Activated gamma-delta T cell treated with anti-CD3 and anti-CD28 coated beads, Interleukin-2, amount 50 U/mL, for 16 hours (primary cell): Measurements from ENCODE around the gene NEK7.
"Not testable (repeated sequence)": the region's sequence is repeated elsewhere in the genome, so short reads cannot be mapped to it uniquely, and the experiment has no call there.

ENCODE experiments used
- DNase-seq: peaks from one replicate; pipeline ENCODE4 v3.0.0-alpha.2; 2020; ENCODE audit warnings: low read depth

Gene NEK7

GRCh38 chr1:198205016-198205684, 48.4 kb downstream of the NEK7 start:
- DNase-seq = no peak

GRCh38 chr1:198206292-198206691, 49.5 kb downstream of the NEK7 start:
- no peak for DNase-seq

- no peak for DNase-seq
Observed at GRCh38 chr1:198211696-198212095, 54.9 kb downstream of the NEK7 start.

GRCh38 chr1:198212126-198212525, 55.3 kb downstream of the NEK7 start:
- DNase-seq = no peak

- DNase-seq = no peak
Observed at GRCh38 chr1:198212675-198213074, 55.9 kb downstream of the NEK7 start.

GRCh38 chr1:198214924-198215323, 58.1 kb downstream of the NEK7 start:
- DNase-seq = no peak

GRCh38 chr1:198220428-198220827, 63.6 kb downstream of the NEK7 start:
- DNase-seq = no peak

DNA sequence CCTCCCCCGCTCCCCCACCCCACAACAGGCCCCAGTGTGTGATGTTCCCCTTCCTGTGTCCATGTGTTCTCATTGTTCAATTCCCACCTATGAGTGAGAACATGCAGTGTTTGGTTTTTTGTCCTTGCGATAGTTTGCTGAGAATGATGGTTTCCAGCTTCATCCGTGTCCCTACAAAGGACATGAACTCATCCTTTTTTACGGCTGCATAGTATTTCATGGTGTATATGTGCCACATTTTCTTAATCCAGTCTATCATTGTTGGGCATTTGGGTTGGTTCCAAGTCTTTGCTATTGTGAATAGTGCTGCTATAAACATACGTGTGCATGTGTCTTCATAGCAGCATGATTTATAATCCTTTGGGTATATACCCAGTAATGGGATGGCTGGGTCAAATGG, 70.2 kb downstream of the NEK7 start:
- not testable (repeated sequence) for DNase-seq

DNA sequence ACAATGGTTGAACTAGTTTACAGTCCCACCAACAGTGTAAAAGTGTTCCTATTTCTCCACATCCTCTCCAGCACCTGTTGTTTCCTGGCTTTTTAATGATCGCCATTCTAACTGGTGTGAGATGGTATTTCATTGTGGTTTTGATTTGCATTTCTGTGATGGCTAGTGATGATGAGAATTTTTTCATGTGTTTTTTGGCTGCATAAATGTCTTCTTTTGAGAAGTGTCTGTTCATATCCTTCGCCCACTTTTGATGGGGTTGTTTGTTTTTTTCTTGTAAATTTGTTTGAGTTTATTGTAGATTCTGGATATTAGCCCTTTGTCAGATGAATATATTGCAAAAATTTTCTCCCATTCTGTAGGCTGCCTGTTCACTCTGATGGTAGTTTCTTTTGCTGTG, 70.7 kb downstream of the NEK7 start:
- not testable (repeated sequence) for DNase-seq

- DNase-seq = no peak
Observed at GRCh38 chr1:198228925-198229324, 72.1 kb downstream of the NEK7 start.

GRCh38 chr1:198231779-198232178, 75.0 kb downstream of the NEK7 start:
- DNase-seq = no peak

- no peak for DNase-seq
Observed at GRCh38 chr1:198232378-198232777, 75.6 kb downstream of the NEK7 start.

- DNase-seq = no peak
Observed at GRCh38 chr1:198232940-198233675, 76.3 kb downstream of the NEK7 start.

- no peak for DNase-seq
Observed at GRCh38 chr1:198234520-198235251, 77.9 kb downstream of the NEK7 start.

GRCh38 chr1:198238121-198238520, 81.3 kb downstream of the NEK7 start:
- no peak for DNase-seq

- DNase-seq = no peak
Observed at GRCh38 chr1:198241553-198241952, 84.8 kb downstream of the NEK7 start.

GRCh38 chr1:198244772-198245171, 88.0 kb downstream of the NEK7 start:
- DNase-seq = no peak

GRCh38 chr1:198245379-198245778, 88.6 kb downstream of the NEK7 start:
- no peak for DNase-seq

GRCh38 chr1:198246337-198246736, 89.5 kb downstream of the NEK7 start:
- no peak for DNase-seq

- DNase-seq = no peak
Observed at GRCh38 chr1:198253259-198253658, 96.5 kb downstream of the NEK7 start.

GRCh38 chr1:198253668-198254067, 96.9 kb downstream of the NEK7 start:
- no peak for DNase-seq

DNA sequence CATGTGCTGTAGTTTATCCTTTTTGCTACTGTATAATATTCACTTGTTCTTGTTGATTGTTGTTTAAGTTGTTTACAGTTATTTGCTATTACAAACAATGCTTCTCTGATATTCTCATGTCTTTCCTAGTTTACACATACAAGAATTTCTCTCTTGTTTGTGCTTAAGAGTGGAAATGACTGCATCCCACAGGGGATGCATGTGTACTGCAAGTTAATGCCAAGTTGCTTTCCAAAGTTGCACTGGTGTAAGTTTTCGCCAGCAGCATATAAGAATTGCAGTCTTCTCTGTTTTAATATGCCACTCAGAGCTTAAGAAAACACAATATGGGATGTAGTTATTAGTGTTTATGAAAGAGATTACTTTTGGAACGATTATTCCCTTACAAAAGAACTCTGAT, 97.7 kb downstream of the NEK7 start:
- DNase-seq = no peak

DNA sequence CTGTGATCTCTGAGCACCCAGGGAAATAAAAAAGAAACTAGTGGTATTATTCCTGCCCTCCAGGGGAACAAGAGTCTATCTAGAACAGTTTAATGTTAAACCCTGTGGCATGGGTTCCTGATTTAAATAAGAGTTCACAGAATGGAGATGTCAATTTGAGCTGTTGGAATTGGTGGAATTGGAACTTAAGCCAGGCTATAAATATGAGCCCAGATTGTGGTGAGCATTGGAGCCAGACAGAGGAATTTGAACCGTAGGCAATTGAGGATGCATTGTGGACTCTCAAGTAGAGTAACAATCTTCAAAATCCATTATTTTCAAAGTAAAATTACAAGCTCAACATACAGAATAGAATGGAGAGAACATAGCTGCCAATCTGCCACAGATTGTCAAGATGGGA, 98.2 kb downstream of the NEK7 start:
- DNase-seq = no peak
